H1 (cell line): Measurements from ENCODE around the gene LRRC15. TPM values are rescaled to one million over a fixed set of nuclear protein-coding genes. Genes with fewer than 3 reads are reported as not detected.
A peak's percentile ranks its signal among the peaks of the same experiment; 100 is the strongest.

Experiments
- CTCF ChIA-PET: fragments of 300-600 bp; sonication (Branson Sonifier 250); formaldehyde crosslinking; loops from one replicate; lab custom pipeline; 2021; ENCODE audit not compliant: partially characterized antibody; lab: Charles Lee
- POLR2A ChIA-PET: fragments of 300-600 bp; sonication (Branson Sonifier 250); formaldehyde crosslinking; loops from one replicate; lab custom pipeline; 2021; ENCODE audit warnings: inconsistent platforms; ENCODE audit not compliant: partially characterized antibody; lab: Charles Lee
- DNase-seq, 2 experiments: peaks; one replicate each; pipeline versions ENCODE4 v3.0.0 to v3.0.0-alpha.2; 2010 to 2022; ENCODE audit warnings: low spot score in 2 of 2, low read depth in 1 of 2, mixed read lengths in 1 of 2
- FAIRE-seq: peaks from 2 replicates; lab custom pipeline; 2011; peaks lifted over from hg19 to GRCh38; lab: Jason Lieb, UNC
- H2AFZ ChIP-seq: 2 replicates; pipeline ENCODE4 v1.8.1; 2012; ENCODE audit warnings: low read length, inconsistent platforms
- H2AK5ac ChIP-seq: 2 replicates; pipeline ENCODE4 v1.6.1; 2013; ENCODE audit warnings: low read depth, low read length
- H2BK120ac ChIP-seq: replicated peaks from 2 replicates; pipeline ENCODE3; 2013; ENCODE audit warnings: low read depth, low read length, inconsistent platforms
- H2BK12ac ChIP-seq: 2 replicates; pipeline ENCODE4 v1.6.1; 2013; ENCODE audit warnings: low read depth, low read length
- H2BK15ac ChIP-seq: 2 replicates; pipeline ENCODE4 v1.6.1; 2013; ENCODE audit warnings: low read length
- H2BK20ac ChIP-seq: 2 replicates; pipeline ENCODE4 v1.6.1; 2013; ENCODE audit warnings: low read length
- H2BK5ac ChIP-seq: 2 replicates; pipeline ENCODE4 v1.6.1; 2013; ENCODE audit warnings: low read depth, low read length
- H3K14ac ChIP-seq: 2 replicates; pipeline ENCODE4 v1.6.1; 2013; ENCODE audit warnings: inconsistent platforms; ENCODE audit not compliant: insufficient read length
- H3K18ac ChIP-seq: 2 replicates; pipeline ENCODE4 v1.6.1; 2013; ENCODE audit warnings: low read length; ENCODE audit errors: extremely low read depth
- H3K23ac ChIP-seq: 2 replicates; pipeline ENCODE4 v1.6.1; 2013; ENCODE audit warnings: inconsistent platforms; ENCODE audit not compliant: insufficient read length
- H3K23me2 ChIP-seq: 2 replicates; pipeline ENCODE4 v1.6.1; 2013; ENCODE audit warnings: low read depth, low read length
- H3K27ac ChIP-seq: 2 replicates; pipeline ENCODE4 v1.6.1; 2011; ENCODE audit warnings: low read depth, low read length, inconsistent platforms
- H3K27me3 ChIP-seq, 4 experiments: replicated peaks in 1 of 4; 1 replicate in 1 of 4; 2 replicates in 3 of 4; pipeline versions ENCODE4 v1.6.1 to v1.8.1; 2011 to 2013; ENCODE audit warnings: low read length in 3 of 4, mild to moderate bottlenecking in 3 of 4, inconsistent platforms in 2 of 4, mixed read lengths in 2 of 4, moderate library complexity in 1 of 4; ENCODE audit not compliant: control insufficient read depth in 3 of 4, insufficient read depth in 3 of 4; ENCODE audit errors: extremely low read depth in 1 of 4
- H3K36me3 ChIP-seq, 4 experiments: 2 replicates each; pipeline versions ENCODE4 v1.6.1 to v1.8.1; 2011 to 2013; ENCODE audit warnings: mild to moderate bottlenecking in 4 of 4, low read length in 3 of 4, moderate library complexity in 2 of 4, control low read depth in 1 of 4, inconsistent platforms in 1 of 4; ENCODE audit not compliant: insufficient read depth in 4 of 4, control insufficient read depth in 2 of 4
- H3K4ac ChIP-seq: replicated peaks from 2 replicates; pipeline ENCODE3; 2013; ENCODE audit warnings: low read length, low read depth, mixed read lengths, inconsistent platforms; ENCODE audit not compliant: insufficient read length
- H3K4me1 ChIP-seq, 4 experiments: replicated peaks in 1 of 4; 1 replicate in 1 of 4; 2 replicates in 3 of 4; pipeline versions ENCODE4 v1.6.1 to v1.8.1; 2011 to 2013; ENCODE audit warnings: low read length in 3 of 4, inconsistent platforms in 2 of 4, mixed read lengths in 1 of 4; ENCODE audit not compliant: insufficient read depth in 4 of 4, control insufficient read depth in 3 of 4
- H3K4me2 ChIP-seq, 2 experiments: 2 replicates each; pipeline versions ENCODE4 v1.6.1 to v1.8.1; 2011 to 2013; ENCODE audit warnings: low read depth in 2 of 2, low read length in 2 of 2, control low read depth in 1 of 2, inconsistent platforms in 1 of 2, mild to moderate bottlenecking in 1 of 2; ENCODE audit not compliant: insufficient read depth in 1 of 2
- H3K4me3 ChIP-seq, 4 experiments: fragments of 200-600, 300-600 bp in 1 of 4; sonication (generic), shearing (Covaris generic), sonication (Bioruptor Twin) in 1 of 4; 2 replicates each; pipeline versions ENCODE4 v1.5.1 to v1.8.1; 2011 to 2016; ENCODE audit warnings: low read length in 4 of 4, low read depth in 3 of 4, control low read depth in 2 of 4, inconsistent platforms in 2 of 4, mild to moderate bottlenecking in 2 of 4, mixed read lengths in 1 of 4, moderate library complexity in 1 of 4; ENCODE audit not compliant: insufficient read depth in 2 of 4; ENCODE audit errors: extremely low read depth in 1 of 4
- H3K56ac ChIP-seq: replicated peaks from 2 replicates; pipeline ENCODE3; 2013; ENCODE audit warnings: low read depth, mild to moderate bottlenecking, mixed read lengths, low read length, inconsistent platforms; ENCODE audit not compliant: insufficient read length
- H3K79me1 ChIP-seq: 2 replicates; pipeline ENCODE4 v1.6.1; 2013; ENCODE audit warnings: low read depth, low read length, control low read depth
- H3K79me2 ChIP-seq, 2 experiments: 2 replicates each; pipeline versions ENCODE4 v1.6.1 to v1.8.1; 2012 to 2013; ENCODE audit warnings: low read length in 2 of 2, mild to moderate bottlenecking in 2 of 2, inconsistent platforms in 1 of 2; ENCODE audit not compliant: insufficient read depth in 2 of 2, control insufficient read depth in 1 of 2
- H3K9ac ChIP-seq, 4 experiments: replicated peaks in 1 of 4; 1 replicate in 1 of 4; 2 replicates in 3 of 4; pipeline versions ENCODE4 v1.6.1 to v1.8.1; 2011 to 2013; ENCODE audit warnings: low read depth in 3 of 4, low read length in 3 of 4, control low read depth in 2 of 4, mild to moderate bottlenecking in 2 of 4, moderate library complexity in 2 of 4, inconsistent platforms in 1 of 4; ENCODE audit errors: extremely low read depth in 1 of 4
- H3K9me3 ChIP-seq, 2 experiments: 2 replicates each; pipeline versions ENCODE4 v1.6.1 to v1.8.1; 2012 to 2013; ENCODE audit warnings: mild to moderate bottlenecking in 2 of 2, moderate library complexity in 2 of 2, control low read depth in 1 of 2, inconsistent platforms in 1 of 2, low read depth in 1 of 2, low read length in 1 of 2, mixed read lengths in 1 of 2; ENCODE audit not compliant: insufficient read depth in 2 of 2
- H4K20me1 ChIP-seq, 2 experiments: replicated peaks in 1 of 2; 2 replicates each; pipeline versions ENCODE3 to v1.8.1; 2011 to 2013; ENCODE audit warnings: inconsistent platforms in 2 of 2, low read length in 2 of 2, mild to moderate bottlenecking in 1 of 2; ENCODE audit not compliant: insufficient read depth in 2 of 2, control insufficient read depth in 1 of 2
- H4K5ac ChIP-seq: 2 replicates; pipeline ENCODE4 v1.6.1; 2013; ENCODE audit warnings: low read length, low read depth, mixed read lengths, inconsistent platforms; ENCODE audit not compliant: insufficient read length
- H4K8ac ChIP-seq: 2 replicates; pipeline ENCODE4 v1.8.0; 2013; ENCODE audit warnings: mild to moderate bottlenecking, moderate library complexity, low read length, inconsistent platforms; ENCODE audit not compliant: insufficient read depth; ENCODE audit errors: extremely low read depth
- H4K91ac ChIP-seq: replicated peaks from 2 replicates; pipeline ENCODE3; 2013; ENCODE audit warnings: low read length, mixed read lengths, inconsistent platforms; ENCODE audit not compliant: insufficient read length
- BACH1 ChIP-seq: IDR thresholded peaks from 2 replicates; pipeline ENCODE4 v1.6.1; 2012; ENCODE audit warnings: low read length, improper control_type of control experiment
- EGR1 ChIP-seq: IDR thresholded peaks from 2 replicates; pipeline ENCODE4 v1.6.1; 2011; ENCODE audit warnings: low read depth, low read length, borderline replicate concordance
- MAFK ChIP-seq: IDR thresholded peaks from 2 replicates; pipeline ENCODE4 v1.6.1; 2012; ENCODE audit warnings: low read depth, mild to moderate bottlenecking, improper control_type of control experiment, low read length
- RBBP5 ChIP-seq: IDR thresholded peaks from 2 replicates; pipeline ENCODE4 v1.7.1; 2012; ENCODE audit warnings: low read depth, mild to moderate bottlenecking, inconsistent platforms, low read length, moderate library complexity, borderline replicate concordance
- SP2 ChIP-seq: IDR thresholded peaks from 2 replicates; pipeline ENCODE4 v1.6.1; 2012; ENCODE audit warnings: mild to moderate bottlenecking, low read length, inconsistent platforms
- SP4 ChIP-seq: IDR thresholded peaks from 2 replicates; pipeline ENCODE4 v1.6.1; 2012; ENCODE audit warnings: low read length, inconsistent platforms
- SUZ12 ChIP-seq: fragments of 200-600 bp; sonication (generic); IDR thresholded peaks from 2 replicates; pipeline ENCODE4 v1.6.1; 2012; ENCODE audit warnings: mild to moderate bottlenecking, inconsistent platforms, low read length, moderate library complexity, mixed read lengths
- TEAD4 ChIP-seq: IDR thresholded peaks from 2 replicates; pipeline ENCODE4 v1.6.1; 2012; ENCODE audit warnings: low read depth, low read length, inconsistent platforms, mixed read lengths
- WGBS, 2 experiments: shearing (Covaris generic) in 1 of 2; methylation state at CpG; one replicate each; pipeline versions ENCODE4 v1.1.6 to v1.1.7; 2013 to 2015; ENCODE audit warnings: low lambda C conversion rate in 2 of 2, mixed read lengths in 2 of 2, inconsistent platforms in 1 of 2, low coverage in 1 of 2, missing lambda C conversion rate in 1 of 2; ENCODE audit not compliant: insufficient replicate concordance in 2 of 2, insufficient coverage in 1 of 2, insufficient read length in 1 of 2; ENCODE audit errors: extremely low coverage in 1 of 2, missing lambda C conversion rate in 1 of 2; 5-methylcytosine and 5-hydroxymethylcytosine counted together
- polyA plus RNA-seq, 7 experiments: library from polyadenylated mRNA; depleted of rRNA in 3 of 7; stranded (reverse) in 5 of 7; unstranded in 2 of 7; fragments of >200 nt in 5 of 7; fragments of 200-250 nt in 2 of 7; gene quantifications; 1 replicate in 5 of 7; 2 replicates in 1 of 7; 4 replicates in 1 of 7; pipeline versions ENCODE4 v1.2.1 to v1.2.3, GENCODE V29; 2011 to 2013; ENCODE audit warnings: missing spikeins in 2 of 7, mixed read lengths in 2 of 7
- total RNA-seq: library from RNA; stranded (reverse); fragmentation: NEBNext Ultra II Directional; extraction: Animal tissue kit (Norgen Biotek cat#: 25700); gene quantifications from 2 replicates; pipeline ENCODE4 v1.2.1, GENCODE V29; 2021
- TF ChIP-seq, protein P1 (sequence below), 3 experiments: IDR thresholded peaks; 1 replicate in 2 of 3; 2 replicates in 1 of 3; pipeline versions ENCODE4 v1.5.1 to v1.6.1; 2011; ENCODE audit warnings: low read length in 3 of 3, mild to moderate bottlenecking in 3 of 3, inconsistent platforms in 2 of 3, low read depth in 1 of 3, moderate library complexity in 1 of 3; ENCODE audit not compliant: insufficient read depth in 1 of 3; ENCODE audit errors: control extremely low read depth in 1 of 3
- TF ChIP-seq, protein P2 (sequence below): IDR thresholded peaks from 2 replicates; pipeline ENCODE4 v1.6.1; 2012; ENCODE audit warnings: inconsistent platforms
- TF ChIP-seq, protein P3 (sequence below): IDR thresholded peaks from 2 replicates; pipeline ENCODE4 v1.6.1; 2012; ENCODE audit warnings: inconsistent platforms

LRRC15 gene
- total and polyA plus RNA-seq, 2 of the 8 experiments (the other 6 are each of a cell fraction or from before 2014, with no cell fraction given), result 0.15 to 0.37 TPM

DNA sequence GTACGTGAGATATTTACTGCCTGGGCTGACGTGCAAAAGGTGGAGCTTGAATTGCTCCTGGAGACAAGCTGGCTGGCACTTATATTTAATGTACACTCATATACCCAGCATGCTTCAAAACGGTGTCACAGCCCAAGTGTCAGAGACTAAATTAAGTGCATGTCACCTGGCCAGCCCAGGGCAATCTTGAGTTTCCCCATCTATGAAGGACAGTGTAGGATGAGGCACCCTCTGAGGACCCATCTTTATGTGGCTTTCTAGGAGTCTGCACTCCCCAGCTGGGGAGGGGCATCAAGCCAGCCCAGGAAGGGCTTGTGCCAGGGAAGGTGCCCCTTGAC is 5.3 kb downstream of the LRRC15 start:
- Histone ChIP-seq H3K4me2 (no peak overlapping the region), H2BK5ac (no peak overlapping the region), H3K4ac (no peak overlapping the region), H3K23me2 (no peaks in the 10 kb centered on the region; the same call in 1 of the 2 replicates), H2BK120ac (no peak overlapping the region), H4K91ac (no peak overlapping the region), H3K36me3 (no peaks in the 10 kb centered on the region), H3K4me1 (peaks cover 2 to 11% (median 6%) of the 10 kb centered on the region in 4 experiments), H3K27me3 (peaks cover 0 to 7% (median 2%) of the 10 kb centered on the region in 4 experiments; a peak in 4 of 7 replicates), H2BK15ac (peak overlapping the region; percentile 46; the same call in 1 of the 2 replicates), H3K9ac (no peak overlapping the region), H3K14ac (no peak overlapping the region), H3K79me1 (no peaks in the 10 kb centered on the region), H2AFZ (no peak overlapping the region), H3K56ac (no peak overlapping the region), H3K9me3 (no peaks in the 10 kb centered on the region; a peak in 1 of 4 replicates), H3K4me3 (no peak overlapping the region), H2BK20ac (no peak overlapping the region), H3K18ac (no peak overlapping the region), H3K23ac (no peak overlapping the region), H3K79me2 (no peaks in the 10 kb centered on the region), H3K27ac (0 out of 2 replicates have a peak overlapping the region, but pooled peaks have one; percentile 38), H4K5ac (no peak overlapping the region), H2AK5ac (no peak overlapping the region), H2BK12ac (no peak overlapping the region), H4K20me1 (no peaks in the 10 kb centered on the region), H4K8ac (no peak overlapping the region)
- DNase-seq, result no peak
- ChIA-PET POLR2A (interaction anchor here (1.3 kb wide), 1 partner anchor 33 kb away, joined by 3 read pairs; no protein-coding TSS in a partner anchor), CTCF (interaction anchor here (0.8 to 18.9 kb wide), 5 partner anchors 13 to 43 kb away, joined by 3 to 344 read pairs (median 4); partner anchors contain the start of gene CPN2)
- FAIRE-seq, result no peak
- WGBS, 2 experiments, result 87% methylated on average over 3 of the region's 3 CpGs; no CpG with 5 or more reads in 1 of the 2 experiments
- no peak for TF ChIP-seq SP2
- no peak for TF ChIP-seq TEAD4
- no peak for TF ChIP-seq RBBP5
- no peak for TF ChIP-seq SUZ12
- TF ChIP-seq MAFK, result no peak
- TF ChIP-seq, protein P1, sequence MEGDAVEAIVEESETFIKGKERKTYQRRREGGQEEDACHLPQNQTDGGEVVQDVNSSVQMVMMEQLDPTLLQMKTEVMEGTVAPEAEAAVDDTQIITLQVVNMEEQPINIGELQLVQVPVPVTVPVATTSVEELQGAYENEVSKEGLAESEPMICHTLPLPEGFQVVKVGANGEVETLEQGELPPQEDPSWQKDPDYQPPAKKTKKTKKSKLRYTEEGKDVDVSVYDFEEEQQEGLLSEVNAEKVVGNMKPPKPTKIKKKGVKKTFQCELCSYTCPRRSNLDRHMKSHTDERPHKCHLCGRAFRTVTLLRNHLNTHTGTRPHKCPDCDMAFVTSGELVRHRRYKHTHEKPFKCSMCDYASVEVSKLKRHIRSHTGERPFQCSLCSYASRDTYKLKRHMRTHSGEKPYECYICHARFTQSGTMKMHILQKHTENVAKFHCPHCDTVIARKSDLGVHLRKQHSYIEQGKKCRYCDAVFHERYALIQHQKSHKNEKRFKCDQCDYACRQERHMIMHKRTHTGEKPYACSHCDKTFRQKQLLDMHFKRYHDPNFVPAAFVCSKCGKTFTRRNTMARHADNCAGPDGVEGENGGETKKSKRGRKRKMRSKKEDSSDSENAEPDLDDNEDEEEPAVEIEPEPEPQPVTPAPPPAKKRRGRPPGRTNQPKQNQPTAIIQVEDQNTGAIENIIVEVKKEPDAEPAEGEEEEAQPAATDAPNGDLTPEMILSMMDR (IDR thresholded peaks at IDR 0.05; ENCODE audit: control extremely low read depth in 1 of 3, insufficient read depth in 1 of 3, low read depth in 1 of 3, low read length in 3 of 3), result no peak
- TF ChIP-seq, protein P2, sequence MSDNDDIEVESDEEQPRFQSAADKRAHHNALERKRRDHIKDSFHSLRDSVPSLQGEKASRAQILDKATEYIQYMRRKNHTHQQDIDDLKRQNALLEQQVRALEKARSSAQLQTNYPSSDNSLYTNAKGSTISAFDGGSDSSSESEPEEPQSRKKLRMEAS, result no peak
- TF ChIP-seq EGR1, result no peak
- TF ChIP-seq SP4, result no peak
- TF ChIP-seq BACH1, result no peak
- TF ChIP-seq, protein P3, sequence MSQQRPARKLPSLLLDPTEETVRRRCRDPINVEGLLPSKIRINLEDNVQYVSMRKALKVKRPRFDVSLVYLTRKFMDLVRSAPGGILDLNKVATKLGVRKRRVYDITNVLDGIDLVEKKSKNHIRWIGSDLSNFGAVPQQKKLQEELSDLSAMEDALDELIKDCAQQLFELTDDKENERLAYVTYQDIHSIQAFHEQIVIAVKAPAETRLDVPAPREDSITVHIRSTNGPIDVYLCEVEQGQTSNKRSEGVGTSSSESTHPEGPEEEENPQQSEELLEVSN, result no peak
